ENCODE data around the gene PRKRA.
"Not testable (repeated sequence)": the region's sequence is repeated elsewhere in the genome, so short reads cannot be mapped to it uniquely, and the experiment has no call there.

GRCh38 chr2:178423746-178424145, 27.2 kb downstream of the PRKRA start:
- not testable (repeated sequence) for TF ChIP-seq CTCF (conservative IDR thresholded peaks at IDR 0.05; ENCODE audit: low read length); EZH2phosphoT487 (IDR thresholded peaks at IDR 0.05; ENCODE audit: borderline replicate concordance)
